HG03457 (cell line): ENCODE results near the gene WNT7A.

ENCODE experiments used
- ATAC-seq: cut with Tn5 transposase; IDR thresholded peaks from one replicate; pipeline ENCODE4 v1.9.1; 2021; ENCODE audit warnings: moderate number of reproducible peaks; ENCODE audit not compliant: unreplicated experiment

WNT7A gene

DNA sequence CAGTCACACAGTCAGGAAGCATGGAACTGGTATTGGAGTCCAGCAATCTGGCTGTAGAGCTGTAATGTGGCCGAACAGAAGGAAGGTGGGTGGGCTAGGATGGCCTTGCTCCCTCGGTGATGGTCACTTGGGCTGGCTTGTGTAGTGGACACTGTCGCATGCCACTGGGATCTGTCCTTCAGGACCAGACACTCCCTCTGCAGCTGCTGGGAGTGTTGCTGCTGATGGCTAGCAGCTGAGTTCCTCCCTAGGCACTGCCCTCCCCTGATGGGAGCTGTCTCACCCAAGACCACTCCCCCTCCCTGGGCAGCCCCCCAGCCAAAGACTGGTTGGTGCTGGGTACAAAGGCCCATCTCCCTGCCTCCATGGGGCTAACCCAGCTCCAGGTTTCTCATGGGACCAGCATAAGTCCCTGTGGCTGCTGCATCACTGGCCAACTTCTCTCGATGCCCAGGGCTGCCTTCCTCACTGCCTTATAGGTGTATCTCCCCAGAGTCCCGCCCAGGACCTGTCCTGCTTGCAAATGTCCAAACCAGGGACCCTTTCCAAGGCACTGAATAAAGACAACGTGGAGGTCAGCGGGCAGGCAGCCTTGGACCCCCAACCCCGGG, 48.4 kb downstream of the WNT7A start:
- ATAC-seq: no peak

DNA sequence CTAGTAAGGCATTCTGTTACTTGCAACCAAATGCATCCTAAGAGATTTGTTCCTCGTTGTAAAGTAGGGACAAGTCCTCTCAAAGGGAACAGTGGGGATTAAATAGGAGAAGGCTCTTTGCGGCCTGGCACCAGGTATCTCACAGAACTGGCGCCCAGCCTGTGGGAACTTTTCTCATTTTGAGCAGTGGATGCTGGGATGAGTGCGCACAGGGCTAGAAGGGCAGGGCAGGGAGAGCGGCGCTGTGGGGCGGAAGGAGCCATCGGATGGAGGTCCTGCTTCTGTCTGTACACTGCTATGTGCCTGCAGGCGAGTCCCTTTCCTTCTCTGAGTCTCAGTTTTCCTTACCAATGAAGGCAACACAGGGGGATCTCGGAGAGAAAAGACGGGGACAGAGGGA, 50.6 kb downstream of the WNT7A start:
- ATAC-seq: no peak

DNA sequence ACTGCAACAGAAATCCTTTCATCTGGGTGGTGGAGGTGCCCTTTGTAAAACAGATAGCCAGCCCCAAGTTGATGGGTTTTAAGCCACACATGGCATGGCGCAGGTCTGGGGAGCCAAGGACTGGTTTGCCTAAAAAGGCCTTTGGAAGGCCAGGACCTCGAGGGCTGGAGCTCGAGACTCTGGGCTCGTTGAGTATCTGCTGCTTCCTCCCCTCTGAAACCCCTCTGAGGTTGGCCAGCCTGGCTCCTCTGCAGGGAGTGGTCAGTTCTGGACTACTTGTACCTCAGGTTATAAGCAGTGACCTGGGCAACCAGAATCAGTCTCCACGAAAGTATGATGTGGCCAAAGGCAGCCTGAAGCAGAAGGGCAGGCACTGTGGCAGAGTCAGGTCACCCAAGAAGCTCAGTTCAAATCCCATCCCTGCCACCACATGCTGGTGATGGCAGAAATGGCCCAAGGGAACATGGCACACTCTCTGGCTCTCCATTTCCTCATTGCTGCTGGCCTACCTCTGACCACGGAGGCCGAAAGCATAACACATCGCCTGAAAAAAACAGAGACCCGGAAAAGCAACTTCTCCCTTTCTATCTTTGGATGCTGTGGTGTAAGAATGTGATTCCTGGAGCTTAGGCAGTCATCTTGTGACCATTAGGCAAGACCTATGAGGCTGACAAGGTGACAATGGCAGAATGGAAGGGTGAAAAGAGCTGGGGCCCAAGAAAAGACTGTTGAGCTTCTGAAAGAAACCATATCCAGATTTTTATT, 51.2 kb downstream of the WNT7A start:
- no peak for ATAC-seq

DNA sequence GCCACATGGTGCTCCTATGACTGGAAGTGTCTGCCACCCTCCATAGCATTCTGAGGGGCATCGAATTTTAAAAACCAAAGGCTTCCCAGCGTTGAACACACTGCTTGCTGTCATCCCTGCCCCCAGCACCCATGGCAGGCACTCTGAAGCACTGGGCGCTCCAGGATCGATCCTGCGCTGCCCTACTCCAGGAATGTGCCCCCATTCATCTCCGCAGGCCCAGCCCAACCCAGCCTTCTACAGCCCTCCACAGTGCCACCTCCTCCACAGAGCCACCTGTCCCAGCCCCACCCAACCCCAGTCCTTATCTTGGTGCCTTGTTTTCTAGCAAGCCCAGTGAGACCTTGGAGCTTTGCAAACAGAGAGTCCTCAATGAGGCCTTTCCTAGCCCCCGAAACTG, 52.2 kb downstream of the WNT7A start:
- ATAC-seq: no peak

DNA sequence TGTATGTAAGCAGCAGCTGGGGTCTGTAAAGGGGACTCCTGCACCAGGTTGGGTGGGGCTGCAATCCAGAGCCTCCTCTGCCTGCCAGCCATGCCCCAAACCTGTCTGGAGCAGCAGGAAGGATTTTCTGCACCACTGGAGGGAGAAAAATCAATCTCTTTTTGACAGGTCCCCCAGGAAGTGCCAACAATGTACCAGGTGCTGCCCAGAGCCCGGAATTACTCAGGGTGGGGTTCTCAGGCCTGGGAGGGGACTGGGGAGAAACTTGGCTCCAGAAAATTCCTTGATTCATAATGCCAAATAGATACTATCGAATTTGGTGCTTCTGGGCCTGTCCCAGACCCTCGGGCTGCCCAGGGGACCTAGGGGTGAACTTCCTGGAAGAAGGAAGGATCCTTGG, 52.6 kb downstream of the WNT7A start:
- no peak for ATAC-seq

DNA sequence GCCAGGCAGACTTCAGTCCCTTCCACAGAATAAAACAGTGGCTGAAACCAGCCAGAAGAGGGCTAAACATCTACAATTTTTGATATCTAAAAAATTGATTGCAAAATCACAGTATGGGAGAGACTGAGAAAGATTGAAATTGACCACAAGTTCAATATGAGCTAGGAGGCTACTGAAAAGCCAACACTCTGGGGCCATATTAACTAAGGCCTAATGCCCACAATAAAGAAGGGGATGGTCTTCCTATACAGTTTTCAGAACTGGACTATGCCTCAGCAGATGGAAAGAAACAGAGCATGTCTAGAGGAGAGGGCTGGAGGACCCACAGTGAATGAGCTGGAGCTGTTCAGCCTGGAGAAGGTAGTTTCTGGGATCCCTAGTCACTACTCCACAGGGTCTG, 53.2 kb downstream of the WNT7A start:
- ATAC-seq: no peak

DNA sequence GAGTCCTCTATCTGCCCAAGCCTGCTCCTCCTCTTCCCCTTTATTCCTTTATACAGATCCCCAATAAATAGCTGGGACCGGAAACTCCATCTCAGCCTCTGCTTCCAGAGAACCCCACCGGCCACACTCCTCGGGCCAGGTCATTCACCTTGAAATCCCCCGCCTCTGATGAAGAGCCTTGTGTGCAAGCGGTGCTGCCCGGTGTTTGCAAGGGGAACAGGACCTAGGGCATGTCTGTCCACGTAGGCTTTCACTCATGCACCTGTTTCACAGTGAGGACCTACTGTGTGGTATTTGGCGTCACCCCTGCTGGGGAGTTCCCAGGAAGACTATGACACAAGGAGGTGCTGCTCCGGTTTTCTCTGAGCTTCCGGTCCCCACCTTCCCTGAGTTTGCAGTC, 54.0 kb downstream of the WNT7A start:
- no peak for ATAC-seq

DNA sequence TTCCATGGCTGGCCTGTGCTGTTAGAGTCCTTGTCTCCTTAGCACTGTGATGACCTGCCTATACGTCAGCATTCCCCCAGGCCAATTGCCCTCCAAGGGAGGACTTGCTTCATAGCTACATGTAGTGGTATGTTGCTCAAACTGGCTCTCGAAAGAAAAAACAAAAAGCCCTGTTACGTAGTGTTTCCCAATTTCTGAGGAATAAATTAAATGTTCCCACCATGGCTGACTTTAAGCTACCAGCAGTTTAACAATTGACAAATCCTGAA, 54.6 kb downstream of the WNT7A start:
- ATAC-seq: no peak

DNA sequence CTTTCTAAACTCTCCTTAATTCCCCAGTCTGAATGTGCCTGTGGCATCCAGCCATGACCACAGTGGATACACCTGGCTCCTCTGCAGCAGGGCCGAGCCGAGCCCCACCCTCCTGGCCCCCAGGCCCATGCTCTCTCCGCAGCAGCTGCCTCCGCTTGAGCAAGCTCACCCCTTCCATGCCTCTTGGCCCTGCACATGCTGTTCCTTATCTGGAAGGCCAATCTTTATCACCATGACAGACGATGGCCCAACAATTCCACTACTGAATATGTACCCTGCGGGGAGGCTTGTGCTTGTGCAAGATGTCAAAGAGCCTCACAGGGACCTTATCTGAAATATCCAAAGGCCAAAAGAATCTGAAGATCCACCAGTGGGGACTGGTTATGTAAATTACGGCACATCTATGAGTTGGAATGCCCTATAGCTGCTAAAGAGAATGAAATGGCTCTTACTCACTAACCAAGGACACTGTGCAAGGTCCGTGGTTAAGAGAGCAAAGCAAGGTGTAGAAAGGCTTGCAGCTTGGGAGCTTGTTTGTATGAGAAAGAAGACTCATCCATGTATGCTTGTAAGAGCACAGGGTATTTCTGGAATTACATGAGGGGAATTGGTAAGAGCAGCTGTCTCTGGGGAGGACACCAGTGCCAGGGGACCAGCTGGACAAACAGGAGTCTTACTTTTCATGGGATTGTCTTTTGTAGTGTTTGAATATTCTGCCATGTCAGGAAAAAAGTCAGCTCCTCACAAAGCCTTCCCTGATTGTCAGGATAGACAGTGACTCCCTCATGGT, 55.2 kb downstream of the WNT7A start:
- no peak for ATAC-seq

DNA sequence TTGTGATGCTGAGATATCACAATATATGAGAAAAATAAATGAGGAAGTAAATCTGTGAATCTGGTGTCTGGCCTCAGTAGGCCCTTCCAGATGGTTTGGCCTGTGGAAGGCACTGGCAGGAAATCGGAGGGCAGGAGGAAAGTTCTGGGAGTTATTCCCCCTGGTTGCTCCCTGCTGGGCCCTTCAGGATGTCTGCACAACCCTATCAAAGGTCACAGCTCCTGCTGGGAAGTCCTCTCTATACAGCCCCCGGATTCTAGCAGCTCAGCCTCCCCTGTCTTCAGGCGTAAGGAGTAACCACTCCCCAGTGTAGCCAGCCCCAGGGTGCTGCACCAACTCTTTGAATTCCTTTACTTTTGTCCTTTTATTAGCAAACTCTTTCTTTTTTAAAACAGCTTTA, 56.2 kb downstream of the WNT7A start:
- ATAC-seq: no peak

DNA sequence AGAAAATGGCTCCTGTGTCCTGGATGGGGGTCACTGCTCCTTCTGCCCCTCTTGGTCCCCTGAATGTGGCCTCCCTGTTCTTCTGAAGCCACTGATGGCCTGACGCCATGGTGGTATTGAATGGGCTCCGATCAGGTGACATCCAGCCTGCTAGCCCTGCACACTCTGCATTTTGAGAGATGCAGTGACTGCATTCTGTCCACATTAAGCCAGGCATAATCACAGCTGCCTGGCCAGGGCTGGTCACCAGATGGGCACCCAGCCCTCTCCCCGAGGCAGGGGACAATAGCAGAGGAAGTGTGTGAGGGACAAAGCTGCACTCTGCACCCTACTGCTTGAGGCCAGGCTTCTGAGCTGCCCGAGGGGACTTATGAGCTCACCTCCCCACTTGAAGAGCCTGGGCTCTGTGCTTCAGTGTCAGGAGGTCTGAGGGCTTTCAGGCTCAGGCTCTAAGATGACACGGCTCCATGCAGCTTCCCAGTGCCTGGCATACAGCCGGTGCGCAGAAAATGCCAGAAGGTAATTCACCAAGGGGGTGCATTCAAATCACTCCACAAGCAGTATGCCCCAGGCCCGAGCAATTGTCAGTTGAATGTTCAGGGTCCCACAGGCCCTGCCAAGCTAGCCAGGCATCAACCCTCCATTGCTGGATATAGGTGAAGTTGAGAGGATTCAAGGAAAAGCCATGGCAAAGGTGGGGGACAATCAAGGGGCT, 56.8 kb downstream of the WNT7A start:
- no peak for ATAC-seq

DNA sequence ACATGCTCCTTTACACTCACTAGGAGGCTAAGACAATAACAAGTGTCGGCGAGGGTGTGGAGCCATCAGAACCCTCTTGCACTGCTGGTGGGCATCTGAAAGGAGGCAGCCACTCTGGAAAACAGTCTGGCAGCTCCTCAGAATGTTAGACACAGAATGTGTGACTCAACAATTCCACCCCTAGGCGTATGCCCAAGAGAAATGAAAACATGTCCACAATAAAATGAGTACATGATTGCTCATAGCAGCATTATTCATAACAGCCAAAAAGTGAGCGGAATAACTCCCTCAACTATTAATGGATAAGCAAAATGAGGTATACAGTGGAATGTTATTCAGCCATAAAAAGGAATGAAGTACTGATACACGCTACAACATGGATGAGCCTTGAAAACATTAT, 57.8 kb downstream of the WNT7A start:
- ATAC-seq: no peak

DNA sequence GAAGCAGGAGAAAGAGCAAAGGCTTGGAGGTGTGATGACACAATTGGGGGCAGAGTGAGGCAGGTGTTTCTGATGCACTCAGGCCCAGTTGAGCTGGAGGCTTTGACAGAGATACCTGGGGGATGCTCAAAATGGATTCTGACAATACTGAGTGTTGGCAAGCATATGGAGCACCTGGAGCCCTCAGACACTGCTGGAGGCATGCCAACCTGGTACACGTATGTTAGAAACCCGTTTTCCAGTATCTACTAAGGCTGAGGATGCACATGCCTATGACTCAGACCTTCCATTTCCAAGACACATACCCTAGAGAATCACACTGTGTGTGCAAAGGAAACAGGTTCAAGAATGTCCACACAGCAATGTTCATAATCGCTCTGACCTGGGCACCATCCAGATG, 58.7 kb downstream of the WNT7A start:
- ATAC-seq: no peak

DNA sequence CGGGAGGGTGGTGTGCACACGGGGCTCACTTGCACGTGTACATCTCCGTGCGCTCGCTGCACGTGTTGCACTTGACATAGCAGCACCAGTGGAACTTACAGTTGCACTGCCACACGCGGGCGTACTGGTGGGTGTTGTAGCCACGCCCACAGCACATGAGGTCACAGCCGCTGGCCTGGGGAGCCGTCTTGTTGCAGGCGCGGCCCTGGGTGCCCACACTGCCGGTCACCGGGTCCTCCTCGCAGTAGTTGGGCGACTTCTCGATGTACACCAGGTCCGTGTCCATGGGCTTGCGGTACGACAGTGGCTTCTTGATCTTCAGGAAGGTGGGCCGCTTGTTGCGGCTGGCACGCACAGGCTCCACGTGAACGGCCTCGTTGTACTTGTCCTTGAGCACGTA, 61.0 kb downstream of the WNT7A start:
- no peak for ATAC-seq

DNA sequence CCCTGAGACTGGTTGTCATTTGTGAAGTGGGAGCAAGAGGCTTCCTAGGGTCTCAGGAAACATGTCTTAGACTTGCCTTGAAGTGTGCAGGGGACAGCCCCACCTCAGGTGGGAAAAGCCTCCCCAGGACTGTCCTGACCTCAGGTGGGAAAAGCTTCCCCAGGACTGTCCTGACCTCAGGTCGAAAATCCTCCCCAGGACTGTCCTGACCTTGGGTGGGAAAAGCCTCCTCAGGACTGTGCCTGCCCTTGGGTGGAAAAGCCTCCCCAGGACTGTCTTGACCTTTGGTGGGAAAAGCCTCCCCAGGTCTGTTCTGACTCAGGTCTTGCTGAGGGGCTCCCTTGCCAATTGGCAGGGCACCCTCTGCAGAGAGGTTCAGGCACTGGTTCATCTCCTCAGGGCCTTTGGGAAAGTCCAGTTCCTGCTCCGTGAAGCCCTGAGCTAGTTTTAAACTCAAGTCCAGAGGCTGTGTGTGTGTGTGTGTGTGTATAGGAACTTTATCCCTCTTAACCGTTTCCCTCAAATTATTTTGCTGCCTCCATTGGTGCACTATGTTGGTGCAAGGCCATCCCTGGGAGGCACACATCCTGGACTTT, 64.7 kb downstream of the WNT7A start:
- no peak for ATAC-seq

DNA sequence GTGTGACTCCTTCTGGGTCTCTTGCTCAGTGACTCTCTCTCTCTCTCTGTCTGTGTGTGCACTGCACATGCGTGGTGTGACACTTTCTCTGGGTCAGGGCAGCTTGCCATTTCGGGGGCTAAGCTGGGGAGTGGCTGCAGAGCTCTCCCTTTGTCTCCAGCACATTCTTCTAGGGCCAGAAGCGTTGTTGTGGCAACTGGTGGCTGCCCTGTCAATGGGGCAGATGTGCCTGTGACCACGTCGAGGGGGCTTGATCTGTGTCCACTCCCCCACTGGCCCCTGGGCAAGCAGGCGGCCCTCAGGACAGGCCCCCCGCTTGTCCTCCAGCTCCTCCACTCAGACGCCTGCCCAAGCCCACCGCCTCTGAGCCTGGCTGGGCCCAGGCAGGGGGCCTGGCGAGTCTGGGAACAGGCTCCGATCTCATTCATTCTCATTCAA, 67.8 kb downstream of the WNT7A start:
- ATAC-seq: no peak

DNA sequence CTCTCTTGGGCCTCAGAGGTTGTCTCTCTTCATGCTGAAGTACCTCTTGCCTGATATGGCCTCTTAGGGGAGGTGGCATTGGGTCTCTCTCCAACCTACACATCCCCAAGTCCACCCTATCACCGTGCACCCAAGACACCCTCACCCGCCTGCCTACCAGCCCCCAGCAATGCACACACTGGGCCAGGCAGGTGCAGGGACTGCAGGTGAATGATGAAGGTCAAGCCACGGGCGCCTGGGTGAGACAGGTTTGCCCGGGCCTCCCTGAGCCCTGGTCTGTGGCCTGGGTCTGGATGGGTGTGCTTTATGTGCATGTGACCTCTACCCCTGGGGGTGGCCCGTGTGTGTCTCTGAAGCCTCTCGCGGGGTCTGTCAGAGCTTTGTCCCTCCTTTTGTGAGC, 68.3 kb downstream of the WNT7A start:
- ATAC-seq: no peak

DNA sequence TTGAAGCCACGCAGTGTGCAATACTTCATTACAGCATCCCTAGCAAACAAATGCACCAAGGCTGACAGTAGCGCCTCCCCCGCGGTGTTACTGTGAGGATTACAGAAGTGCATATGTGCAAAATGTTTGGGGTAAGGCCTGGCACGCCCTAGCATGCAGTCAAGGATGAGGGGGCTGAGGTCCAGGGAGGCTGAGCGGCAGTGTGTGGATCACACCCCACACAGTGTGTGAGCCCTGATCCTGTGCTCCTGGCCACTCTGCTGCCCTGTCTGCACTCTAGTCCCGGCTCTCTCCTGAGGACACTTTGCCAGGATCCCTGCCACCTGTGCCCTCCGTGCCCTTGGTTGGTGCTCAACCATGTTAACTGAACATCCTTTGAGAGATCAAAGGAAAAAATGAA, 71.3 kb downstream of the WNT7A start:
- ATAC-seq: no peak

DNA sequence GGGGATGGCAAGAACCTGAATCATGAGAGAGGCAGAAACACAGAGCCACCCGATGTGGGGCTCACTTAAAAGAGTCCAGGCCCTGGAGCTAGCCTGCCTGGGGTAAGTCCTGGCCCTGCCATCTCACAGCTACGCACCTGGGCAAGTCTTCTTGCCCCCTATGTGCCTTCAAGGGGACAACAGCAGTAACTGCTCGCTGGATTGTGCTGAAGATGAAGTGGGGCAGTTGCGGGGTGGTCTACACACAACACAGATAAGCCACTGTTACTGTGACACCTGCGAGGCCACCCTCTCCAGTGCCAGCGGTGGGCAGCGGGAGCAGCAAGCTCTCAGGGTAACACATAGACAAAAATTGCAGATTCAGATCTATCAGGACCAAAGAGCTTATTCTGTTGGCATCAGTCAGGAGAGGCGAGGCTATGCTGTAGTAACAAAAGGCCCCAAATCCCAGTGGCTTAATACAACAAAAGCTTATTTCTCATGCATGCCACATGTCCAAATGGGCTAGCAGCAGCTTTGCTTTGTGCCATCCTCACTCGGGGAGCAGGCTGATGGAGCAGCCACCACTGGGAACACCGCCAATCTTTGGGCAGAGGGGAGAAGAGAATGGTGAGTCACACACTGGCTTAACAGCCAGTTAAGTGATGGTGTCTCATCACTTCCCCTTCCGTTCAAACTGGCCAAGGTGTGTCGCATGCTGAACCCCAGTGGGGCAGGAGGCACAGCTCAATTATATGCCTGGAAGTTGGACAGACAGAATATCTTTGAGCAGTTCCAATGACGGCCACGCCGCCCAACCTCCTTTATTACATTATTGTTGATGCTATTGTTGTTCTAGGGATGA, 78.3 kb downstream of the WNT7A start:
- no peak for ATAC-seq

DNA sequence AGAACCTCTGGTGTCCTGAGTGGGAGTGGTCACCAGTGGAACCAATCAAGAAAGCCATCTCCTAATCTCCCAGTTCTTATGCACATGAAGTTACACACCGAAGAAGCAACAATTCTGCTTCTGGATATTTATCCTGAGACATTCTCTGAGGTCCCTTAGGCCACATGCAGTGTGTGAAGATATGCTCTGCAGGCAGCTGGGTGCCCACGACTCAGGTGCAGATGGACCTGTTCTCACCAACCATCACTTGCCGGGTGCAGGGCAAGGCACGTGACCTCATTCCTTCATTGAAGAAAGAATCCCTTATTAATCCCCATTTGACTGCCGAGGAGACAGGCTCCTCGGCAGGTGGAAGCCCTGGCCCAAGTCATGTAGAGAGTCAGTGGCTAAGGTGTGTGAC, 79.8 kb downstream of the WNT7A start:
- ATAC-seq: no peak
